Ovary (tissue), 9 donors: Measurements from ENCODE around the gene C18orf54. TPM values are rescaled to one million over a fixed set of nuclear protein-coding genes. Genes with fewer than 3 reads are reported as not detected.
"Not testable (repeated sequence)": the region's sequence is repeated elsewhere in the genome, so short reads cannot be mapped to it uniquely, and the experiment has no call there.

Experiments used
- DNase-seq, 5 donors: peaks; one replicate each; pipeline ENCODE4 v3.0.0-alpha.2; 2019 to 2020
- H3K27ac ChIP-seq, 2 donors: fragments of 200-600 bp; one replicate each; pipeline versions ENCODE4 v1.5.1 to v1.8.0; 2019 to 2022
- H3K27me3 ChIP-seq: fragments of 200-600 bp; one replicate; pipeline ENCODE4 v1.8.0; 2022
- H3K36me3 ChIP-seq: fragments of 200-600 bp; sonication (generic); one replicate; pipeline ENCODE4 v1.5.1; 2019
- H3K4me1 ChIP-seq: one replicate; pipeline ENCODE4 v1.8.1; 2013; ENCODE audit warnings: mild to moderate bottlenecking, moderate library complexity; ENCODE audit not compliant: insufficient read depth
- H3K4me3 ChIP-seq: fragments of 200-600 bp; sonication (generic); one replicate; pipeline ENCODE4 v1.5.1; 2017
- H3K9me3 ChIP-seq, 2 donors: fragments of 200-600 bp in 1 of 2; sonication (generic) in 1 of 2; one replicate each; pipeline versions ENCODE4 v1.5.1 to v1.8.1; 2013 to 2019; ENCODE audit warnings: mild to moderate bottlenecking in 1 of 2, moderate library complexity in 1 of 2
- CTCF ChIP-seq, 3 donors: fragments of 450-650 bp in 2 of 3; fragments of 200-600 bp in 1 of 3; IDR thresholded peaks; one replicate each; pipeline versions ENCODE4 v1.5.1 to v1.8.0; 2016 to 2022; ENCODE audit warnings: antibody characterized with exemption in 3 of 3, mild to moderate bottlenecking in 1 of 3
- EP300 ChIP-seq: sonication (generic); formaldehyde crosslinking; IDR thresholded peaks from one replicate; pipeline ENCODE4 v1.6.1; 2017; ENCODE audit warnings: antibody characterized with exemption
- POLR2A ChIP-seq: fragments of 450-650 bp; IDR thresholded peaks from one replicate; pipeline ENCODE4 v1.6.1; 2017; ENCODE audit warnings: antibody characterized with exemption, mild to moderate bottlenecking, moderate library complexity
- WGBS, 3 donors: extraction: QIAGEN DNeasy Blood & Tissue Kit in 1 of 3; methylation state at CpG; one replicate each; pipeline versions ENCODE4 v1.1.5 to v1.1.7; 2013 to 2017; 5-methylcytosine and 5-hydroxymethylcytosine counted together
- intact Hi-C, 4 donors: fragments of 100-400 bp; cut with DNase I; formaldehyde crosslinking; loops; one replicate each; pipeline versions ENCODE4 v1.11.0 to v1.15.1; 2022 to 2023
- polyA plus RNA-seq, 2 donors: library from polyadenylated mRNA; stranded (reverse); fragments of 200-250 nt in 1 of 2; fragments of 350-450 nt in 1 of 2; fragmentation: Illumina TruSeq in 1 of 2; extraction: RNeasy Lipid Tissue Mini Kit (QIAGEN cat#74804) in 1 of 2; gene quantifications; one replicate each; pipeline ENCODE4 v1.2.3, GENCODE V29; 2013 to 2014
- total RNA-seq, 7 donors: library from RNA; depleted of rRNA in 2 of 7; stranded (reverse); fragments of >200 nt in 2 of 7; fragmentation: NEBNext Ultra II Directional in 3 of 7; extraction: Animal tissue kit (Norgen Biotek cat#: 25700) in 3 of 7; gene quantifications; one replicate each; pipeline versions ENCODE4 v1.1.0 to v1.2.4, GENCODE V29; 2016 to 2023
- donor health status: DM: no; HTN: no; CAD: no; lungs with moderate emphysema.
- donor health status: DM: no; HTN: no; CAD: no.
- donor health status: Bipolar disorder and iron deficiency.
- donor health status: DM: yes; HTN: yes; CAD: no.
- donor health status: DM: no; HTN: no; CAD: no.
- donor health status: DM: yes; HTN: yes; CAD: no.

Gene C18orf54
- total and polyA plus RNA-seq, 9 donors: 0.87 to 2.5 (median 1.8) TPM

- TF ChIP-seq EP300 (no peak), CTCF (IDR thresholded peaks at IDR 0.05) (no peak), POLR2A (no peak)
- no peaks in the 10 kb centered on the region for H3K27me3 ChIP-seq
- intact Hi-C loops: no loop called here
- H3K9me3 ChIP-seq: no peaks in the 10 kb centered on the region
- H3K27ac ChIP-seq: no peak overlapping the region
- H3K36me3 ChIP-seq: no peaks in the 10 kb centered on the region
- no peak overlapping the region for H3K4me3 ChIP-seq
- no peaks in the 10 kb centered on the region for H3K4me1 ChIP-seq
- DNase-seq: no peak
- WGBS, 3 donors: 82 to 89% (median 87%) methylated on average over 3 of the region's 3 CpGs
These were observed 24.4 kb downstream of the C18orf54 start for GRCh38 chr18:54382076-54382475.

- no peak for TF ChIP-seq POLR2A
- no peak for TF ChIP-seq EP300
- no peak for TF ChIP-seq CTCF (IDR thresholded peaks at IDR 0.05)
- H3K4me1 ChIP-seq: no peaks in the 10 kb centered on the region
- intact Hi-C loops: no loop called here
- no peak overlapping the region for H3K4me3 ChIP-seq
- no peaks in the 10 kb centered on the region for H3K9me3 ChIP-seq
- 84 to 89% (median 88%) methylated on average over 8 of the region's 8 CpGs for WGBS, 3 donors
- no peaks in the 10 kb centered on the region for H3K27me3 ChIP-seq
- no peaks in the 10 kb centered on the region for H3K36me3 ChIP-seq
- no peak overlapping the region for H3K27ac ChIP-seq
- no peak for DNase-seq
These were observed 25.1 kb downstream of the C18orf54 start for GRCh38 chr18:54382733-54383252.

- H3K4me1 ChIP-seq: no peaks in the 10 kb centered on the region
- WGBS, 3 donors: 85 to 91% (median 86%) methylated on average over 4 of the region's 4 CpGs
- intact Hi-C loops: no loop called here
- H3K36me3 ChIP-seq: no peaks in the 10 kb centered on the region
- H3K27me3 ChIP-seq: no peaks in the 10 kb centered on the region
- H3K27ac ChIP-seq: no peak overlapping the region
- no peak for DNase-seq
- H3K4me3 ChIP-seq: no peak overlapping the region
- TF ChIP-seq POLR2A (no peak), CTCF (IDR thresholded peaks at IDR 0.05) (no peak), EP300 (no peak)
- H3K9me3 ChIP-seq: no peaks in the 10 kb centered on the region
These were observed 28.3 kb downstream of the C18orf54 start for GRCh38 chr18:54386043-54386442.

- H3K4me1 ChIP-seq, H3K4me3 ChIP-seq, H3K9me3 ChIP-seq, H3K27me3 ChIP-seq, intact Hi-C loops, H3K27ac ChIP-seq, H3K36me3 ChIP-seq, DNase-seq: not testable (repeated sequence)
- 93 to 95% (median 93%) methylated on average over 23 of the region's 23 CpGs for WGBS, 3 donors
These were observed 29.2 kb downstream of the C18orf54 start for GRCh38 chr18:54386800-54387495.

GRCh38 chr18:54387631-54388030 is 29.9 kb downstream of the C18orf54 start:
- H3K4me3 ChIP-seq: no peak overlapping the region
- TF ChIP-seq CTCF (IDR thresholded peaks at IDR 0.05): no peak
- TF ChIP-seq EP300: no peak
- TF ChIP-seq POLR2A: no peak
- 88 to 99% (median 94%) methylated on average over 3 of the region's 3 CpGs for WGBS, 3 donors
- H3K27ac ChIP-seq: no peak overlapping the region
- H3K9me3 ChIP-seq: no peaks in the 10 kb centered on the region
- no peak for DNase-seq
- intact Hi-C loops: no loop called here
- no peaks in the 10 kb centered on the region for H3K27me3 ChIP-seq
- H3K4me1 ChIP-seq: no peaks in the 10 kb centered on the region
- H3K36me3 ChIP-seq: no peaks in the 10 kb centered on the region
